ENCODE measurements around the gene TUBB2A.
"Not testable (repeated sequence)": the region's sequence is repeated elsewhere in the genome, so short reads cannot be mapped to it uniquely, and the experiment has no call there.

Gene TUBB2A

DNA sequence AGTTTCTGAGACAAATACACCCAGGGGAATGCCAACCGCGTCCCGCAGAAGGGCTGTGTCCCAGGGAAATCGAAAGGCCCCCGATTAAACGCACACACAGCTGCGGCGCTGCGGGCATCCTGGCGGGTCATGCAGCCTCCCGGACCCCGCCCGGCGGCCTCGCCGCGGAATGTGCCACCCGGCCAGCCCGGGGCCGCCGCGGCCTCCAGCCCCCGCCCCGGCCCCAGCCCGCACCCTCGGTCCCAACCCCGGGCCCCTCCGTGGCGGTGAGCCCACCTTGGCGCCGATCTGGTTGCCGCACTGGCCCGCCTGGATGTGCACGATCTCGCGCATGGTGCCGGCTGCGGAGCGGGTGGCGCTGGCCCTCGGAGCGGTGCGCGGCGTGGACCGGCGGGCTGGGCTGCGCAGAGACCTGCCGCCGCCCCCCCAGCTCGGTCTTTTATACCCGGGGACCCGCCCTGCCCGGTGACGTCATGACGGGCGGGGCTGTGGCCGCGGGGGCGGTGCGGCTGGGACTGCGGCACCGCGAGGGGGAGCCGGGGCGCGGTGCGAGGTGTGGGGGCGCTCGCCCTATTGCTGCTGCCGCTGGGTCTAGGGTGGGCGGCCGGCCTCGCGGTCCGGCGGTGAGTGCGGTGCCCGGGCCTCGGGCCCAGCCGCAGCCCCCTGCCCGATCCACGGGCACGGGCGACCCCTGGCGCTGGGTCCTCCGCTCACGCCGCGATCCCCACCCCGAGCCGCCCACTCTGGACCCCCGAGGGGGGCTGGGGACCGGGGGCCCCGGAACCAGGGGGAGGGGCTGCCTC is at the start of gene TUBB2A:
Gene TUBB2A (minus strand): TSS at position 414 of the 803 bp plus-strand sequence. CDS start 81 bp downstream, at position 333.
- DNase-seq = peak; percentile 64

DNA sequence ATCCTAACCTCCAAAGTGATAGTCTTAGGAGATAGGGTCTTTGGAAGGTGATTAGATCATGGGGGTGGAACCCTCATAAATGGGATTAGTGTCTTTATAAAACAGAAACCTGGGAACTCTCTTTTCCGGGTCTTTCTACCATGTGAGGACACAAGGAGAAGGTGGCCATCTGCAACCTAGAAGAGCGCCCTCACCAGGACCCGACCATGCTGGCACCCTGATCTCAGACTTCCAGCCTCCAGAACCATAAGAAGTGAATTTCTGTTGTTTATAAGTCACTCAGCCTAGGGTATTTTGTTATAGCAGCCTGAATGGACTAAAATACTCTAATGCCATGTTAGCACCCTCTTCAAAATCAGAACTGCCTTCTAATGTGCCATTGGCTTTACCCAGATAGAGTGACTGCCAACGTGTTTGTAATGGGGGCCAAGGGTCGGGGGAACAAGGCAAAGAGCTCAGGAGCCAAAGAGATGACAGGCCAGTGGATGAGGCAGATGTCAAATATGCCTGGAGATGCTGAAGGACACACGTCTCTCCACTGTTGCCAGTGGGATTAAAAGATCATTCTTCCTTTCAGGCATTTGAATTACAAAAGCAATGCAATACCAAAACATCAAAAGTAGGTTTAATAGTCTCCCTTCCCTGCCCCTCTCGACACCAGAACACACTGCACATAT is 49.1 kb upstream of the TUBB2A start:
- DNase-seq = no peak

DNA sequence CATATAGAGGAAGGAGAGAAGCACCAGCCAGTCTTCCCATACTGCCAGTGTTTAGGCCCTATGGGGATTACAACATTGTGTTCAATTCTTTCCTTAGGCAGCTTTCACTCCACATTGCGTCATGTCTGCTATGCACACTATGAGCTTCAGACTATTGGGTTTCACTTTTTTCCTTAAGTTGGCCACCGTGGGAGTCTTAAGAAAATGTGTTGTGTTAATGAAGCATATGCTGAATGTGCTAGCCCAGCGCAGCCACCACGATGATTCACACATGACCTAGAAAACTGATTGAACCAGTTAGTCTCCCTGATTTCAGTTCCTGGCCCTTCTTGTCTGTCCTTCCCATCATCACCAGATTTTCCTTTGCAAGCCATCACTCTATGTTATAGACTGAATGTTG is 48.6 kb upstream of the TUBB2A start:
- no peak for DNase-seq

DNA sequence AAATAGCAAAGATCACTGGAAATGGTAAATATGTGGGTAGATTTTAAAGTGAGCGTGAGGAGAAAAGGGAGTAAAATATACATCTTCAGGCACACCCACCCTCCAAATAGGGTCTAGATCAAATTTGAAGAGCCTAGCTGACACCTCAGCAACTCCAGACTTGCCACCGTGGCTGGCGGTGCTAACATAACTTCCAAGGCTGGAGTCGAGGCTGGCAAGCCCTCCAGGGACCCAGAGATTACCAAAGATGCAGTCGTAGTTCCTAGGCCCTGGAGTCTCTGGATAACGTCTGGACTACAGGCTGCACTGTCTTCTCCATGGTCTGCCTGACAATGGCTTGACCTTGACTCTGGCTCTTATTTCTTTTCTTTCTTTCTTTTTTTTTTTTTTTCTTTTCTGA is 47.6 kb upstream of the TUBB2A start:
- DNase-seq = no peak

DNA sequence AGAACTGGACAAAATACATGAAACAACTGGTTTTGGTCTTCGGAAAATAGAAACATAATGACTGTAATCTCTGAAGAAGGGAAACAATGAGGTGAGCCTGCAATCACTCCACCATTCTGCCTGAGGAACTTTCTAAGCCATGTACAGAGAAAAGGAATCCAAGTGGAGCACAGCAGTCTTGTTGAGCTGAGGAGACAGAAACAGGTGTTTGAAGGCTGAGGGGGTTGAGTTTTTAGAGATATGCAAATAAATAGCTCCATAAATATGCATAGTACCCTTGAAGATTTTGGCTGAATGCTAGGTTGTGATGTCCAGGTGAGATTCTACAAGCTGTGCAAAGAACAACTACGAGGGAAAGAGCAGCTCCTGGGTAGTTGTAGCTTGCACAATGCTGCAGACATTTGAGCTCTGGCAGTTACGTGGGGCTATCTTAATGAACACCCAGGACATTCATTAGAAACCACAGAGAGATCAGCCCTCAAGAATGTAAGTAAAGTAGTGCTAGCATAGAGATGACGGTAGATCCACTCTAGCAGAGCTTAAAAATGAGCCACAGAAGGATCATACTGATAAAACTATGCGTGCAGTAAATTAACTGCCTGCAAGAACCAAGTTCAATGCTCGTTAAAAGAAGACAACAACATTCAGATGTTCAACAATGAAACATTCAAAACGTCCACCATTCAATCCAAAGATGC is 45.8 kb upstream of the TUBB2A start:
- DNase-seq = no peak

DNA sequence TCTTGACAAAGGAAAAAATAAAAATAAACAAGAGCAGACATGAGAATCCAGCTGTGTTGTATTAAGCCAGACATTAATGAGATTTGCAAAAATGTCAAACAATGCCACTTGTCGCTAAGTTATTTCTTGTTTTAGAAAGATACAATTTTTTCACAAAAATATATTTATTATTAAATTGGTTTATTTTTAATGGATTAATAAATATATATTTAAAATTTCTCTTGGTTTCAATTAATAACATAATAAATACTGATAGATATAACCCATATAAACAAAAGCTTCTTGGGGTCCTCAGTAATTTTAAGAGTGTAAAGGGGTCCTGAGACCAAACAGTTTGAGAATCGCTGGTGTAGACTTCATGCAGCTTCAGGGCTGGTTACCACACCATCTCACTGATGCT is 44.0 kb upstream of the TUBB2A start:
- DNase-seq = no peak

DNA sequence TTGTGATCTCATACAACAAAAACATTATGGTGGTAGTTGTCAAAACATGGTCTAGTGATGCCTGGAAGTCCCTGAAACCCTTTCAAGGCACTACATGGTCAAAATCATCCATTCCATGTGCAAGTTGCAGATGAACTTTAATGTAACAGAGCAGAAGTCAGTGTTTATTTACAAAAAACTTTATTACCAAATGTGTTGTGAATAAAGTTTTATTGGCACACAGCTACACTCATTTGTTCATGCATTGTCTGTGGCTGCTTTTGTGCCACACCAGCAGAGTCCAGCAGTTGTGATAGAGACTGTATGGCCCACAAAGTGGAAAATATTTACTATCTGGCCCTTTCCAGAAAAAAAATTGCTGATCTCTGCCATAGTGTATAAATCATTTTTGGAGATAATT is 43.3 kb upstream of the TUBB2A start:
- DNase-seq = no peak

DNA sequence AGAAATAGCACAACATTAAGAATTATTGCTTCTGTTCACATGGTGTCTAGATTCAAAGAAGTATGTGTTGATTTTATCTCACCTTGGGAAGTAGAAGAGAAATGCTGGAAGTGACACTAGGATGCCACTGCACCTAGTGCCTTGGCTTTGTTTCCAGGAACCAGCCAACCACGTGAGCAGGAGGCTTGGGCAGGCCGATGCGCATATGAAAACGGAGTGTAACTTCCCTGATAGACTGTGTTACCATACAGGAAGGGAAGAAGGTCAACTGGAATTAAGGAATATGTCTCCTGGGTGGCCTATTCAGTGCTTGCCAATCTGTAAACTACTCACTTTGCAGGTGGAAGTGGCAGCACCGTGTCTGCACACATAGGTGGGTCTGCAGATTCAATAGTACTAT is 42.0 kb upstream of the TUBB2A start:
- DNase-seq = no peak

DNA sequence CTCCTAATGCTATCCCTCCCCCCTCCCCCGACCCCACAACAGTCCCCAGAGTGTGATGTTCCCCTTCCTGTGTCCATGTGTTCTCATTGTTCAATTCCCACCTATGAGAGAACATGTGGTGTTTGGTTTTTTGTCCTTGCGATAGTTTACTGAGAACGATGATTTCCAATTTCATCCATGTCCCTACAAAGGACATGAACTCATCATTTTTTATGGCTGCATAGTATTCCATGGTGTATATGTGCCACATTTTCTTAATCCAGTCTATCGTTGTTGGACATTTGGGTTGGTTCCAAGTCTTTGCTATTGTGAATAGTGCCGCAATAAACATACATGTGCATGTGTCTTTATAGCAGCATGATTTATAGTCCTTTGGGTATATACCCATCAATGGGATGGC is 40.4 kb upstream of the TUBB2A start:
- not testable (repeated sequence) for DNase-seq

DNA sequence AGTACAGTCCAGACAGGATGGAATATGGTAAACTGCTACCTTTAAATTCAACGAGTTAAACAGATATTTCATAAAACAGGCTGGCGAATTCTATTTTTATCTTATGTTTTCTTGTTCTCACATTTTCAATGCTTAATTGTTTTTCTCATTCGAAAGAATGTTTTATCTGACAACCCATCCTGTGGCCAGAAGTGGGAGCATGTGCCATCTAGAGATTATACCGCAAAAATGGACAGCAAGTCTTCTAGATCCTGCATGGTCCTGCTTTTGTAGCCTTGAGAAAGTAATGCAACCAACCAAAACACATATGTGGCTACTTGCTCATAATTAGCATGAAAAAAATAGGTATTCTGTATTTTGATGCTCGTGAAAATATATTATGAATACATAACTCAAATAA is 39.4 kb upstream of the TUBB2A start:
- no peak for DNase-seq

DNA sequence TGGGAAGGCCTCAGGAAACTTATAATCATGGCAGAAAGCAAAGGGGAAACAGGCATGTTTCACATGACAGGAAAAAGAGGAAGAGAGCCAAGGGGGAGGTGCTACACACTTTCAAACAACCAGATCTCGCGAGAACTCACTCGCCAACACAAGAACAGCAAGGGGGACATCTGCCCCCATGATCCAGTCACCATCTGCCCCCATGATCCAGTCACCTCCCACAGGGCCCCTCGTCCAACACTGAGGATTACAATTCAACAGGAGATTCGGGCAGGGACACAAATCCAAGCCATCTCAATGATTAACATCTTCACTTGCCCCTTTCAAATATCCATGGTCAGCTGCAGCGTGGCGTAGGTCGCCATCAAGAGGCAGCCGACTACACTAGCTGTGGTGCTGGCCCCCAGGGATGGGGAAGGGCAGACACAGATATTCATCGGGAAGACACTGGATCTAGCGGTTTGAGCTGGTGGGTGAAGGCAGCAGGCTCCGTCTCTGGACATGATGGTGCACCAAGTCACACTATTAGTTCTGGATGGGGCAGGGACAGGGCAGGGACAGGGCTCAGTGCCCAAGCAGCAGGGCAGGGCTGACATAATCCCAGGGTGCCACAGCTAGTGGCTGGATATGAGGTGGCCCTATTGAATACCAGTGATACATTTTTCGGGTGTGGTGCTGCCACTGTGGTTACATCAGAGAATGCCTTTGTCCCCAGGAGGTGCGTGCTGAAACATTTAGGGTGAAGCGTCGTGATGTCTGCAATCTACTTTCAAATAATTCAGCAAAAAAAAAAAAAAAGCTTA is 38.6 kb upstream of the TUBB2A start:
- DNase-seq = no peak

DNA sequence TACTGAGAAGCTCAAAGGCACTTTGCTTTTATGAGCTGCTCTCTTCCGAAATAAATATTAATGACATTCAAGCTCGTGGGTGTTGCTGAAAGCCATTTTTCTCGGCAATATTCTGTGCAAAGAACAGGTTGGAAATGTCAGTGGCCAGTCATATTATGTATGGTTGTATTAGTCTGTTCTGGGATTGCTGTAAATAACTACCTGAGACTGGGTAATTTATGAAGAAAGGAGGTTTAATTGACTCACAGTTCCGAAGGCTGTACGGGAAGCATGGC is 38.0 kb upstream of the TUBB2A start:
- no peak for DNase-seq

DNA sequence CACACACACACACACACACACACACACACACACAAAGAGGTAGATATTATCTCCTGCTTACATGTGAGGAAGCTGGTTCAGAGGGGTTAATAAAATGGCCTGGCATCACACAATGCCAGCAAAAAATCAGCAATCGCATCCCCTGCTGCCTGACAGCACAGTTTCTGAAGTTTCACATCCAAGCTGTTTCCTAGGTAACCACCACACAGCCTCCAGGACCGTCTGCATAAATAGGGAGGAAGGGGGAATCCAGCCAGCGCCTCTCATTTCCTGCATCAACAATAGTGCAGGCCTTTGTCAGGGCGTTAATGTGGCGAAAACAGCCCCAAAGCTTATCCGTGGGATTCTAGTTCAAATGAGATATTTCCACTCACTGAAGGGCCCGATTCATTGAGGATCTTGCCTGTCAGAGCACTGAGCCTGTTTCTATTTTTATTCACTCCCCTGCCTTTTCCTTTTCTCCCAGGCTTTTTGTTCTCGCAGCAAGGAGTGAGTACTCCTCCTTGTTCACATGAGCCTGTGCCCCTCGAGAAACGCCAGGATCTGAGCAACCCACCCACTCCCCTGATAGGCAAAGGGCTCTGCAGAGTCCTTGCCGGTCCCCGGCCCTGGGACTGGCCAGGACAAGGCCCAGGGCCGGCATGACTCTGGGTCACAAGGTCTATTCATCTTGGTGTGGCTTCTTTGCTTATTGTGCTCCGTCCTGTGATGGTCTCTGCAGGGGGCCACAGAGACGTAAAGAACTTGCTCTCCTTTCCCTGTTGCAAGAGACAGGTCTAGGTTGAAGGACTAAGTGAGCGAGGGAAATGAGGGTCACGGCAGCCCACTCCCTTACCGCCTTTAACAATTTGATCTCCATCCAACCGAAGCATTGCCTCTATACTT is 37.4 kb upstream of the TUBB2A start:
- DNase-seq = no peak

DNA sequence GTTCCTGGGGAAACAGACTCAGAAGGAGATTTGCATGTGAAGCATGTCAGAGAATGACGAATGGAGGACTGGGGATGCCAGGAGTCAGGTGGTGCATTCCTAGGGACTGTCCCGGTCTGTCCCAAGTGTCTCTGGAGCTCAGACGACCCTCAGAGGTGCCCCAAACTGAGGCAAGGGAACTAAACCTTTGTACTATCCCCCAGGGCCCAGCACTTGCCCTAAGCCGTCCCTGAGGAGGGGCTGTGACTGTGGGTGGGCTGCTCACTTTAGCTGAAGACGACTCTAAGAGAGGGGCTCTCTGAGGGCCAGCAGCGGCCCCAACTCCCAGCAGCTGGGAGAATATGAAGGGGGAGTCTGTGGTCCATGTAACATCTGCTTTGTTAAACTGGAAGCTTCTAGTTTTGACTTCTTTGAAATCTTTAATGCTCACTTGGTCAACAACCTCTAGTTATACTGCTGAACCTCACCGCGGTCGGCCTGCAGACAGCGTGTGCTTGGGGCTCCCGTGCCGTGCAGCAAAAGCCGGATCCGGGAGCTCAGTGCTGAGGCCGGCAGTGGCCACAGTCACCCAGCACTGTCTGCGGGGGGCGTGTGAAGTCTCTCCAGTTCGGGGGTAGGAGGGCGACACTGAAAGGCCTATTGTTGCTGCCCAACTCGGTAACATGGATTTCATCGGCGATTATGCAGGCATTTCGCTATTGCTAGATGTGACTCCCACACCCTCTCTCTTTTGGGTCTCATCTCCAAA is 35.9 kb upstream of the TUBB2A start:
- no peak for DNase-seq

DNA sequence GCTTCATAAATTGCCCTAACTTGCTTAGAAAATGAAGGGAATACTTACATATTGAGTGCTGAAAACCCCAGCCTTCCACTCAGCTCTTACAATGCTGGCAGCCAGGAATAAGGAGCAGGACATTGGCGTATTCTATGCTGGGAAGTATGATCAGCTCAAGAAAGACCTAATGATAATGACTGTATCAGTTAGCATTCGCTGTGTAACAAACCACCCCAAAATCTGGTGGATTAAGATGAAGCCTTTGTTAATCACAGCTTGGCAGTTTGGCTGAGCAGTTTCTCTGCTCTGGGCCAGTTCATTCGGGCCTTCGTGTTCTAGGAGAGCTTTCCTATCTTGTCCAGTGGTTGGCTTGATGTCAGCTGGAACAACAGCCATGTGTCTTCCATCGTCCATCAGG is 33.4 kb upstream of the TUBB2A start:
- no peak for DNase-seq

DNA sequence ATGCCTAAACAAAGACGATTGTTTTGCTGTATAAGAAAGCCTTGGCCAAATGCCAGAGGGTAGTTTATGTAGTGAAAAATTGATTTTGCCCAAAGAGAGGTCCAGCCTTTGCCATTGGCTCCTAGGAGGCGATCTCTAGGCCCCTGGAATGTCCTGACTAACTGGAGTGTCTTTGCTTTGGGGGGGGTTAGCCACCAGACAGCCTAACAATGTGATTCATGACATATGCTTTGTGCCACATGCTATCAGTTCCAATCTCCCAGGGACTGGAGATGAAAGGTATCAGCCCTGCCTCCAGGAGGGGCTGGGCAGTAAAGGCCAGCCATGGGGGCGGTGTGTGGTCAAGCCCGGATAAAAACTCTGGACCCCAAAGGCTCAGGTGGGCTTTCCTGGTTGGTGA is 32.7 kb upstream of the TUBB2A start:
- DNase-seq = no peak

DNA sequence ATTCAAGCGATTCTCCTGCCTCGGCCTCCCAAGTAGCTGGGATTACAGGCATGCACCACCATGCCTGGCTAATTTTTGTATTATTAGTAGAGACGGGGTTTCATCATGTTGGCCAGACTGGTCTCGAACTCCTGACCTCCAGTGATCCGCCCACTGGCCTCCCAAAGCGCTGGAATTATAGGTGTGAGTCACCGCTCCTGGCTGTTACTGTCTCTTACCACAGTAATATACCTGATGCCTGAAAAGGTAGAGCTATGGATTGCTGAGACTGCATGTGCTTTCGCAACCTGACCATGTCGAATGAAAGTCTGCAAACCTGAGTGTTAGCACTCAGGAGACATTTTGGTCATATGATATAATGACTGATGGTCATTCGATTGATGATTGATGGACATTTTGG is 31.8 kb upstream of the TUBB2A start:
- DNase-seq = not testable (repeated sequence)

DNA sequence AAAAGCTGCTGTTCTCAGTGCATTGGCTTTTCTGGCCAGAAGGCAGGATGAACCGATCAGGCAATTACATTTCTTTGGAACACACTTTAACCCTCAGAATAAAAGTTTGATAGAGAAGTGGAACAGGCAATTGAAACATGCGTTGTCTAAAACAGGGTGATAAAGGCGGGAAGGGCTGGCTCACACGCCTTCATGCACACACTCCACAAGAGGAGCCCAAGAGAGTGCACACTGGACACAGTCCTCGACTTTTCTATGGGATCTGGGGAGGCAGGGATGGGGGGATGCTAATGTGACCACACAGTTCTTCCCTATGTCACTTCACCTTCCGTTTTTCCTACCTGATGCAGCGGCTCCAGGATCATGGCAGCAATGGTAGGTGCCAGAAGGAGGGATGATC is 30.9 kb upstream of the TUBB2A start:
- DNase-seq = no peak

DNA sequence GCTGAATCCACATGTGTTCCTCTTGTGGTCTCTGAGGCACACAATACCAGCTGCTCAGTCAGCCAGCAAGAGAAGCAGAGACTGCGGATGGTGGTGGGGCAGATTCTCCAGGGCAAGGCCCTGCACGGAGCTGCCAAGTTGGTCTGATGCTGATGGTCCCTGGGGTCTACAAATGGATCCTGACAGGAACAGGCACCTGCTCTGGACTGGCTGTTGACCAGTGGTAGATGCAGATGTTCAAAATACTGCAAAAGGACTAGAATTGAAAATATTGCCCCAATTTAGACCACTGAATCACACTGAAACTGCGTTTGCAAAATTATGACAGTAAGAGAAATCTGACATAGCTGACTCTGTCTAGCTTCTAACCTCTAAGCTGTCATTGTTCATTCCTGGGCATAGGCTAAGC is 29.6 kb upstream of the TUBB2A start:
- DNase-seq = no peak

DNA sequence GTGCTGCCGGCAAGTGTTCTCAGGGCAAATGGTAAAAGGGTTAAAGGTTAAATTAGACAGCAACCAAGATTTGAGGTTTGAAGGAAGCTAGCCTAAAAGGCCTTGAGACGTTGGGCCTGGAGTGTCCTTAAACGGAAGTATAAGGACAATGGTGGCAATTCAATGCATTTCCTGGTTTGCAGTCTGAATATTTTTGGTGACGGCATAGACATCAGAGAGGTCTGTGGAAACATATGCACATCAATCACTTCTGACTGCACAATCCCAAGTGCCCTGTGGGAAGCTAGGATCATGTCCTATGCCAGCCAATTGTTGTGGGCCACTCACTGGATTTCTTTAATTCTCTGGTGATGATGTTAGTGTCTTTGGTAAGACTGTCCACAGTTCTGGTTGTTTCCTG is 25.7 kb upstream of the TUBB2A start:
- DNase-seq = no peak

DNA sequence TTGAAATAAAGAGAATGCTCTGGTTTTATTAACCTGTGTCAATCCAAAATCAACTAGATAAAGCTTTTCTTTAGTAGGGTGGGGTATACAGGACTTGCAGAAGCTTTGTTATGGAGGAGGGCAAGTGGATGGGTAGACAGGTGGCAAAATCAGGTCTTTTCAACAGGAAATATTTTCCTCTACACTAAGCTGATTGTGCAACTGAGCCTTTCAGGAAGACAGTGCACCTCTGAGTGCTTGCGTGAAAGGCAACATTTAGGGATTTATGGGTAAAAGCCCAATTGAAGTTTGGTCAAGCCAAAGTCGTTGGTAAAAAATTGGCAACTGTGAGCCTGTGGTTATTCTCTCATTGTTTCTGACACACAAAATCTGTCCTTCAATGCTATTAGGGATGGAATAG is 23.8 kb upstream of the TUBB2A start:
- DNase-seq = no peak

DNA sequence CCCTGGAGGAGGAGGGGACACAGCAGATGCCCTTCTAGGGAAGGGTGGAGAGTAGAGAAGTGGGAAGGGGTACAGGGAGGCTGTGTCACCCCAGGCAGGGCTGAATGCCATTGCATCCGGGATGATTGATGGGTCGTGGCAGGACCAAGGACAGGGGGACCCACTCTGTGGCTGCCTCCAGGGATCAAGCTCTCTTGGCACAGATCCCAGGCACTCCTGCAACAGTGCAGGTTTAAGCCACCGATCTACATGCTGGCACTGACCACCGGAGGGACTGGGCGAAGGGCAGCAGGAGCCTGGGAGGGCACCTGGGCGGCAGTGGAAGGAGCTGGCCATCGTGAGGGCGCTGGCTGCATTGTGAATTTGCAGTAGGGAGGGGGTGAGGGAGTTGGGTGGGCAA is 22.6 kb upstream of the TUBB2A start:
- not testable (repeated sequence) for DNase-seq
